Stimulated activated CD4-positive, alpha-beta T cell treated with anti-CD3 and anti-CD28 coated beads, TNF-alpha, amount 100 ng/mL, for 48 hours (primary cell): Measurements from ENCODE around the gene NOTCH1.
"Not testable (repeated sequence)": the region's sequence is repeated elsewhere in the genome, so short reads cannot be mapped to it uniquely, and the experiment has no call there.

ENCODE experiments used
- DNase-seq, 3 donors: peaks; one replicate each; pipeline ENCODE4 v3.0.0-alpha.2; 2020; ENCODE audit warnings: low read depth in 3 of 3

The NOTCH1 gene

DNA sequence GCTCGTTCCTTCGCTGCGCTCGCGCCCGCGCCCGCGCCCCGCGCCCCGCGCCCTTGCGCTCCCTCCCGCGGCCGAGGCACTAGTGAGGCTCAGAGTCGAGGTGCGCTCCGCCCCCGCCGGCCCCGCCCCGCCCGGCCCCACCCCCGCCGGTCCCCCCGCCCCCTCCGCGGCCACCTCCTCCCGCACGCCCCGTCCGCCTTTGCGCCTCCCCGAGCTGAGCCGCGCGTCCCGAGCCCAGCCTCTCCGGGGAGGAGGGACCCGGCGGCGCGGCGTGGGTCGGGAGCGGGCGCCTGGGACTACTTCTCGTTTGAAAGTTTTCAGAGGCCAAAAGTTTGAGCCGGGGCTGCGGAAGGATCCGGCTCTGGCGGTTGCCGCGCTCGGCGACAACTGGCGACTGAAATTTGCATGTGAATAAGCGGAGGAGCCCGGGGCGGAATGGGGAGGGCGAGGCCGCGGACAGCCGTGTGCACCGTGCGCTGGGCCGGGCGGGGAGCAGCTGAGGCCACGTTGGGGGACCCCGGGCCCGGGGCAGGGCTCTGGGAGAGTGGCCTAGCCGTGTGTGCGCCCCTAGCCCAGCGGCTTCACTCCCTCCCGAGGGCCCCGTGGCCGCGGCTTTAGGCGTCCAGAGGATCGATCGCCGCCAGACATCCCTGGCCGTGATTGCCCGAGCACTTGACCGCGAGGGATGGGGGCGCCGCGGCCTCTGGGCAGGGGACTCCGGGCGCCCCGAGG, at the start of gene NOTCH1:
TSS of gene NOTCH1 (minus strand) at position 84 of the 732 bp plus-strand sequence. CDS start 262 bp downstream, outside the sequence.
- peak; percentile 83 to 88 (median 87) for DNase-seq

DNA sequence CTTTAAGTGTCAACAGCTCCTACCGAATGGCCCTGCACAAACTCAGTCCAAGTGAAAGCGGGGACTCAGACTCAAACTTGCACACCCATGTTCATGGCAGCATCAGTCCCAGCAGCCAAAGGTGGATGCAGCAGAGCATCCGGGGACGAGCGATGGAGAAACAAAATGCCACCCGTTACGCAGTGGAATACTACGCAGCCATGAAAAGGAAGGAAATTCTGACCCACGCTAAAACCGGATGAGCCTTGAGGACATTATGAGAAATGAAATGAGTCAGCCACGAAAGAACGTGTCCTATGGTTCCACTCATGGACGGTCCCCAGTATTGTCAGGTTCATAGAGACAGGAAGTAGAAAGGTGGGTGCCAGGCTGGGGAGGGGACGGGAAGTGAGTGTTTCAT, 48.6 kb upstream of the NOTCH1 start:
- no peak for DNase-seq

DNA sequence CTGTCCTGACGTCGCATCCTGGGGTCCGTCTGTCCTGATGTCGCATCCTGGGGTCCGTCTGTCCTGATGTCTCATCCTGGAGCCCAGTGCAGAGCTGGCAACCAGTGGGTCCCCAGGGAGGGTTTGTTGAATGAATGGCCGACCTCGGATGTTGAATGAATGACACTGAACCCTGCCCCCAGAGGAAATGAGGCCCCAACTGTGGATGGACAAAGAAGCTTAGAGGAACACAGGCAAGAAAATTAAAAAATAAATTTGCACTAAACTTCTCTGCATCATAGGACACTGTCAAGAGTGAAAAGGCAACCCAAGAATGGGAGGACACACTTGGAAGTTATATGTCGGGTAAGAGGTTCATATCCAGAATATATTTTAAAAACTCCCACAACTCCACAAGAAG, 47.7 kb upstream of the NOTCH1 start:
- no peak for DNase-seq

DNA sequence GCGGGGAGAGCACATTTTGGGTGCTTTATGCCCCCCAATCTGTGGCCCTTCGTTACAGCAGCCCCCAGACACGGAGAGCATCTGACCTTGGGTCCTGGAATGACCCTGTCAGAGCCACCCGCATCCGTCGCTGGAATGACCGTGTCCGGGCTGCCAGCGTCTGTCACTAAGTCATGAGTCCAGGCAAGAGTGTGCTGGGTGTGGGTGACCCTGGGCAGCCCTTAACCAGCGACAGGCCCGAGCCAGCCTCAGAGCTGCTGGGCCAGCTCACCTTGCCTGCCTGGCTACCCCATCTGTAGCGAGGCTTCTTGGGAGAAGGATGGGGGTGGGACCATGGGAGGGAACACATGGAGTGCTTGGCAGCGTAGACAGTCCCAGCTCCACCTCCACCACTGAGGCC, 46.8 kb upstream of the NOTCH1 start:
- DNase-seq = no peak

DNA sequence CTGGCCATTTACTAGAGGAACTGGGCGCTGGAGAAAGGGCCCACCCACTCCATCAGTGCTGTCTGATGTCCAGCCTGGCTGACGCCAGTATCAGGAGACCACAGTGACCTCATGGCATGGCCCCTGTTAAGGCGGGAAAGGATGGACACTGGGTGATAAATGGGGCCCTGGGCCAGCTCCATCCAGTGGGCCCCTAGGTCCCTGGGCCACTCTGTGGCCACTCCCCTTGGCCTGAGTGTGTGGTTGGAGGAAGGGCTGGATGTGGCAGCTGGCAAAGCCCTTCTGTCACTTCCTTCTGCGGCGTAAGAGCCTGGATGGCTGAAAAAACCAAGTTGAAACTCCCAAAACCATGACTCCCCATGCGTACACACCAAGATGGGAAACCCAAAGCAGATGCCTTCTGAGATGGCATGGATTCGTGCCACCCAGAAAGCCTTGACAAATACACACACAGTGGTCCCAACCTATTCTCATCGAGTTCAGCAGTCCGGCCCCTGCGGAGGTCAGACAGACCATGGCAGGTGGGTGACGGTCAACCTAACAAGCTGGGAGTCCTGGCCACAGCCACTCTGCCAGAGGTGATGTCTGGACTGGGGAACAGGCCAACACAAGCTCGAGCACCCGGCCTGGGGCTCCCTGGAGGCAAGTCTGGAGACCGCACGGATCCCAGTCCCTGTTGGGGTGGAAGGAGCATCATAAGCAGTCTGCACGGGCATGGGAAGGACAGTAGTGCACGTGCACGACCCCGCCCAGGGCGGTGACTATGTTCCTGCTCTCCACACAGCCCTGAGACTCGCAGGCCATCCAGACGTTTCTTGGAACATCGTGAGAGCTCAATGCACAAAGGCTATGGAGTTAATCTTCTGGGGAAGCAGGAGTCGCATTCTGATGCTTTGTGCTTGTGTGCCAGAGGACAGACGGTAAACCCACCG, 45.2 kb upstream of the NOTCH1 start:
- DNase-seq = no peak

DNA sequence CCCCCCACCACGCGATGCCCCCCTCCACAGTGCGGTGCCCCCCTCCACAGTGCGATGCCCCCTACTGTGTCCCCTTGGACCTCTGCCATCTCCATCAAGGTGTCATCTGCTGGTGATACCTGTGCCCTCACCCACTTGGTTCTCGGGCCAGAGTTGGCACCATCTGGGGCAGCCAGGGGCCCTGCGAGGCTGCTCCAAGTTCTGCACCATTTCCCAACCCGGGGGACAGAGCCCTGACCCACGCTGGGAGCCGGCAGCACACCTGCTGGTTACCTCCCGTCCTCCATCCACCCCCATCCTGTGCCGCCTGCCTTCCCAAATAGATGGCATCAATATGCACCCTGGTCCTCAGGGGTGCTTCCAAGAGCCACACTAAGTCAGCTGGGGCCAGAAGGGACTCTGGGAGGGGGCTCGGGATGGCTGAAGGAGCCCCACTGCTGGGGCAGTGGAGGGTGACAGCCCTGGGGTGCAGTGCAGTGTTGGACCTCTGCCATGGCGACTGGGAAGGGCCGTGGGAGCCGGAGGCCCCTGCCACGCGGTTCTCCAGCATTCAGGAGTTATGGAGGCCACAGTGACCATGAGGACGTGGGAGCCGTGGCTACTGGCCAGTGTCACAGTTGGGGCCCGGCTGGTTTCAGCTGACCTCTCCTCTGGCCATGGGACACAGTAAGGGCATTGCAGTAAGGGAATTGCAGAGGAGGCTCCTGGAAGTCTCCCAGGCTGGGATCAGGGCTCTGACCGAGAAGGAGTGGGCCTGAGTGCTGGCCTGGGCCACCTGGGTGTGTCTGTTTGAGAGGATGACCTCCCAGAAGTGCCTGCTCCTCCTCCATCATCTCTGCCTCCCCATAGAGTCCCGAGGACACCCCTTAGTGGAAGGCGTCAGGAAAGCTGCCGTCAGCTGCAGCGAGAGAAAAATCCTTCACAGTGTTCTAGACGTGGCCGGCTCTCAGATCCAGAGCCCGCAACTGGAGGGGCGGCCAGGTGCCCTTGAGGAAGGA, 44.2 kb upstream of the NOTCH1 start:
- no peak for DNase-seq

DNA sequence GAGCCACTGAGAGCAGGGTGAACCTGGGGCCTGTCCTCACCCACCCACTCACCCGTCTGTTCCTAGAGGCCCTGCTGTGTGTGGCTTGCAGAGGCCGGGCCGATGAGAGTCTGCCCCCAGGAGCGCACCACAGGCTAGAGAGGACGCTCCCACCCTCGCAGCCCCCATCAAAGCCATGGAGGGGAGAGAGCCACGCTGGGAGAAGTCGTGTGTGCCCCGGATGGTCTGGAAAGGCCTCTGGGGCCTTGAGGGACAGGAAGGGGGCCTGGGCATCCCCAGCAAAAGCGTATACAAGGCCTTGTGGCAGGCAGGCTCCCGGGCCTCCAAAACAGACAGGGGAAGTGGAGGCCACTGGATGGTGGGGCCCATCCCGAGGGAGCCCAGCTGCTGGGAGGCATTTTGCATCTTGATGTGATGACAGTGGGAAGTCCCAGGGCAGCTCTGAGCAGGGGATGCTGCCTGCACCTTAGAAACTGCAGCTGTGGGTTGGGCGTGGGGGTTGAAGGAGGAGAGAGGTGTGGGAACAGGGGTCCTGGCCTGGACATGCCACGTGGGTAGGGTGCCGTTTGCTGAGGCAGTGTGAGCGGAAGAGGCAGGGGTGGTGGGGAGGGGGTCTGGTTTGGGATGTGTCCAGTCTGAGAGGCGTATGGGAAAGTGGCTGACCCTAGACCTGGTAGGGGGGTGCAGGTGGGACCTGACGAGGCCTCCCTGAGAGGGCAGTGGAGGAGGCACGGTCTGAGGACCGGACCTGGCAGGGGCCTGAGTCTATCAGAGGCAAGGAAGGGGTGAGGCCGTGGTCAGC, 43.0 kb upstream of the NOTCH1 start:
- DNase-seq = no peak

DNA sequence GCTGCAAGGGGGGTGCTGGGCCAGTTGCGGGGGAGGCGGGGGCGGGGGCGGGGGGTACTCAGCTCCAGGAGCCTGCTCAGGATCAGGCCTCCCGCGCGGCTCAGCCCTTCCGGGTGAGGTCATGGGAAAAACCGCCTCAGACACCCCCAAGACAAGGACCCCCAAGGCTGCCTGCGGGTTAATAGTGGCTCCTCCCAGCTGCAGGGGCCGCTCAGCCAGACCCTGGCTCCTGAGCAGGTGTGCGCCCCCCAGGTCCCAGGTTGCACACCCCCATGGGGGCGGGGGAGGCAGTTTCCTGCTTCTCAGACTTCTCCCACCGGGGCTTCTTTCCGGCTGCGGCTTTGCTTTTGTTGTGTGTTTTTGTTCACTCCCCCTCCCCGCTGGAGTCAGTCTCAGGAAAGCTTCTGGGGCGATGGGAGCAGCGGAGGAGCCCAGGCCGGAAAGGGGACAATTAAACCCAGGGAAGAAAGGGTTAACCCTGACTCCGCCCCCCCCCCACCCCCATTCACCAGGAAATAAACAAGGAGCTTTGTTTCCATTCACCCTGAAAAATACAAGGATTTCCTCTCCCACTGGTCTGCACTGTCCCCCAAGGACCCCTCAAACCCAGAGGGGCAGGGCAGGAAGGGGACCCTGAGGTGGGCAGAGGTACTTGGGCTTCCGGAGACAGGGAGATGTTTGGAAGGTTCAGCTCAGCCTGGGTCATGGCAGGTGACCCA, 42.3 kb upstream of the NOTCH1 start:
- no peak for DNase-seq

DNA sequence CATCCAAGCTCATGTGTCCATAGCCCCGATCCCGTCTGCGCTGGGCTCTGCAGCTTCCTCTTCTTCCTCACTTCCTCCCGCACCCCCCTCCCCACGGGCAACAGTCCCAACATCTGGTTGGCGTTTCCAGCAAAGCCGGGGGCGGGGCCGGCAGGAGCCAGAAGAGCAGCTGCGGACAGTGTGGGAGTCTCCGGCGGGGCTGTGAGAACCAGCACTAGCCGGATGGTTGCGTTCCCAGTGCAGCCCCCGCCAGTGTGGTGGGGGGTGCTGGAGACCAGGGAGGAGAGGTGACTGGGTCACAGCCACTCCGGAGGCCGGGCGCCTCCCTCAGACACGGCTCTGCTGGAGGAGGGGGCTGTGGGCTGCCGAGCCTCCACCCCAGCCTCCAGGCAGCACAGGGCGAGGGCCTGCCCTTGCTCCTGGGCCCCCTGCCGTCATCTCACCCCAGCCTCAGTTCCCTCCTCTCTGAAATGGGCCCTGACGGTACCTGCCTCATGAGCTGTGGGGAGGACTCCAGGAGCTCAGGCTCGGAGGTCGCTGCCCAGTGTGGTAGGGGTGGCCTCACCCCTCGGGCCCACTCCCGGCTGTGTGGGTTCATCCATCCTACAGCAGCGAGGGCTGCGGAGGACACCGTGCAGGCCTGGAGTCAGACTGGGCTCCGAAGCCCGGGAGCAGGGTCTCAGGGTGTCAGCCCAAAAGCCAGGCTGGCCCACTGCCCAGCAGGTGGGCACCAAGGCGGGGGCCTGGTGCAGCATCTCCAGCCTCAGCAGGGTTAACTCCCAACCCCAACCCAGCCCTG, 41.5 kb upstream of the NOTCH1 start:
- no peak for DNase-seq

DNA sequence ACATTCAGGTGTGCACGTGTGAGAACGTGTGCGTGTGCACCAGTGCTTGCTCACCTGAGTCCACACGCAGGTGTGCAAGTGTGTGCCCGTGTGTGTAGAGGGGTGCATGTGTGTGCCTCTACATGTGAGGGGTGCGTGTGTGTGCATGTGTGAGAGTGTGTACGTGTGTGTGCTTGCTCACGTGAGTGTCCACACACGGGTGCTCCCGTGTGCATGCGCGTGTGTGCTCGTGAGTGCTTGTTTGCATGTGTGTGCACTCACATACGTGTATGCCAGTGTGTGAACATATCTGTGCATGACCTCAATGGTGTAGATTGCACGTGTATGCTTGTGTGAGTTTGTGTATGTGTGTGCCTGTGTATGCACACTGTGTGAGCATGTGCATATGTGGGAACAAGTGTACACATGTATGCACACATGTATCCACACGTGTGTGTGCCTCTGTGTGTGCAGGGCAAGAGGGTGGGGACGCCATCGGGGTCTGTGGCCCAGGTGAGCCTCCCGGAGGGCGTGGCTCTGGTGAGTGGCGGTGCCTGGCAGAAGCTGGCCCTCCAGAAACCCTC, 40.6 kb upstream of the NOTCH1 start:
- no peak for DNase-seq

DNA sequence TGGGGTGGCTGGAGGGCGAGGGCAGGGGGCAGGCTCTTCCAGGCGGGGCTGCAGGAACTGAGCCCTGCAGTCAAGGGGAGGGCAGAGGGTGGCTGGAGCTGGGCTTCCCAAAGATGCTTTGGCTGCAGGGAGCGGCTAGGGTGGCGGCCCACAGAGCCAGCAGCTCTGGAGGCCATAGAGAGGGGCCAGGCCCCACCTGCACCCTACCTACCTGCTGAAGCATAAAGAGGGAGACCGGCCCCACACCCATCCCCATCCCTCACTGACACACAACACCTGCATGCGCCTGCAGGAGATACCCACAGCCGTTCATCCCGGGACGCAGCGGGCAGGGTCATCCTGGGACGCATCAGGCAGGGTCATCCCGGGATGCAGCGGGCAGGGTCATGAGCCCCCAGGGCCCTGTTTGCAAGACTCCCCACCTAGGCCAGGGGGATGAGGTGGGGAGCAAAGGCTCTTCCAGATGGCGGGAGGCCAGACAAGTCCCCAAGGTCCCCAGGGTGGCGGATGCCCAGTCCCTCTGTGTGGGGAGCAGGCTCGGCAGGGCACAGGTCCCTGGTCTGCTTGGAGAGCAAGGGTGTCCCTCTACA, 39.8 kb upstream of the NOTCH1 start:
- DNase-seq = no peak

DNA sequence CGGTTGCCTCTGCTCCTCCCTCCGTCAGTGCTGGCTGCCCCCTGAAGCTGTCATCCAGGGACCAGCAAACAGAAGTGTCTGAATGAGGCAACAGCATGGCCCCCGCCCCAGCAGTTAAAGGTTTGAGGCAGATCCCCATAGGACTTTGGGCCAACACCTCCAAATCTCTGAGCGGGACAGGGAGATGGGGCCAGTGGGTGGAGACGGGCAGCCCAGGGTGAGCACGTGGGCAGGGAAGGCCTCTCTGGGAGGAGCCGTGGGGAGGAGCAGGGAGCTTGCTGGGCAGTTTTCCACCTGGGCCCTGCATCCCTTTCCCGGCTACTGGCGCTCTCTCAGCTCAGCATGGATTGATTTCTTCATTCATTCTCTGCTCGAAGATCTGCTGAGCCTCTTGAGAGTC, 39.1 kb upstream of the NOTCH1 start:
- no peak for DNase-seq

DNA sequence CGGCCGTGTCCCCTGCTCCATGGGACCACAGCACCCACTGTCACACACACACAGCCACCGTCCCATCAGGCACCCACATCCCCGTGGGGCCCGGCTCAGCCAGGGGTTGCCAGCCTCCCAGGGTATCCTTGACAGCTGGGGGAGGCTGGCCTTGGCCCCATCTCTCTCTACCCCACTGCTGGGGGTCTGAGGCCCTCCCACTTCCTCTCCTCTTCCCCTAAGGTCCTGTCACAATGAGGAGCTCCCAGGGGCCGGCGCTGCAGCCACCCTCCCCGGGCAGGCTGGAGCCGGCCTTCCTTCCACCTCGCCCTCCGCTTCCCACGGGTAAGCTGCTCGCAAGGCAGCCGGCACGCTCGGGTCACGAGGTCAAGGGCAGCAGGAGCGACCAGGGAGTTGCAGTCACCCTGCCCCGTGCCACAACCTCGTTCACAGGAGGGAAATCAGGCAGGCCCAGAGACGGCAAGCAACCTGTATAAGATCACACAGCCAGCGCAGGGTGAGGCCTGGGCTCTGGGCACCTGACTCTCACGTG, 38.6 kb upstream of the NOTCH1 start:
- no peak for DNase-seq

DNA sequence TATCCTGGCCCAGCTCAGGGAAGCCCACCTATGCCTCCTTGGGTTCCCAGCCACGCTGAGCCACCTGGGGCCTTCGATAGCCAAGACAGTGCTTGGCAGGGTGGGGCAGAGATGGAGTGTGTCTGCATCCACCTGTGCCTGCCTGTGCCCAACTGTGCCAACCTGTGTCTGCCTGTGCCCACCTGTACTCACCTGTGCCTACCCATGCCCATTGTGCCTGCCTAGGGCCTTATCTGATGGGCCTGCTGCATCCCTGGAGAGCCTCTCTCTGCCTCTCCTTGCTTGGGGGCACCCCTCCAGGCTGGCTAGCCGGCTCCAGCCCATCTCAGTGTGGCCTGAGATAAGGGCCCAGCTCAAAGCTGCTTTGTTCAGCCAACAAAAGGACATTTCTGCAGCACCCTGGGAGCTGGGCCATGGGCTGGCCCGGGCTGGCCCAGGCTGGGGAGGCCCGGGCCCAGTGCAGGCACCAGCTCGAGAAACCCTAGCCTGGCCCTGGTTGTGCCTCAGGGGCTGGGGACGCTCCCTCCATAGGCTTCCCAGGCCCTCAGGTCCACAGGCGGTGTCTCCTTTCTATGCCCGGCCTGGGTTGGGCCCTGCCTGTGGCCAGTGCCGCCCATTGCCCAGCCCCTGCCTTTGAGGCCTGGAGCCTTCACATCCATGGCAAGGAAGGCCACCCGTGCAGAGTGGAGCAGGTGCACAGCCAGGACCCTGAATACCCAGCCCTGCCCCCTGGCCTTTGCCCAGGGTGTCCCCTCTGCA, 37.3 kb upstream of the NOTCH1 start:
- DNase-seq = no peak

DNA sequence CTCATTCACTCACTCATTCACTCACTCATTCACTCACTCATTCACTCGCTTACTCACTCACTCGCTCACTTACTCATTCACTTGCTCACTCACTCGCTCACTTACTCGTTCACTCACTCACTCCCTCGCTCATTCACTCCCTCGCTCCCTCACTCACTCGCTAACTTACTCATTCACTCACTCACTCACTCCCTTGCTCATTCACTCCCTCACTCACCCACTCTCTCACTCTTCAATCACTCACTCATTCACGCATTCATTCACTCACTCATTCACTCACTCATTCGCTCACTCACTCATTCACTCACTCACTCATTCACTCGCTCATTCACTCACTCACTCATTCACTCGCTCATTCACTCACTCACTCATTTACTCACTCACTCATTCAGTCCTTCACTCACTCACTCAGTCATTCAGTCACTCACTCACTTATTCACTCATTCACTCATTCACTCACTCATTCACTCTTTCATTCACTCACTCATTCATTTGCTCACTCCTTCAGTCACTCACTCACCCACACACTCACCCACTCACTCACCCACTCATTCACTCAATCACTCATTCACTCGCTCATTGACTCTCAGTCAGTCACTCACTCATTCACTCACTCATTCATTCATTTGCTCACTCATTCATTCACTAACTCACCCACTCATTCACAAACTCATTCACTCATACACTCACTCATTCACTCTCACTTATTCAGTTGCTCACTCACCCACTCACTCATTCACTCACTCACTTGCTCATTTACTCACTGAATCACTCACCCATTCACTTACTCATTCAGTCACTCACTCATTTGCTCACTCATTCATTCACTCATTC, 36.0 kb upstream of the NOTCH1 start:
- DNase-seq = no peak

DNA sequence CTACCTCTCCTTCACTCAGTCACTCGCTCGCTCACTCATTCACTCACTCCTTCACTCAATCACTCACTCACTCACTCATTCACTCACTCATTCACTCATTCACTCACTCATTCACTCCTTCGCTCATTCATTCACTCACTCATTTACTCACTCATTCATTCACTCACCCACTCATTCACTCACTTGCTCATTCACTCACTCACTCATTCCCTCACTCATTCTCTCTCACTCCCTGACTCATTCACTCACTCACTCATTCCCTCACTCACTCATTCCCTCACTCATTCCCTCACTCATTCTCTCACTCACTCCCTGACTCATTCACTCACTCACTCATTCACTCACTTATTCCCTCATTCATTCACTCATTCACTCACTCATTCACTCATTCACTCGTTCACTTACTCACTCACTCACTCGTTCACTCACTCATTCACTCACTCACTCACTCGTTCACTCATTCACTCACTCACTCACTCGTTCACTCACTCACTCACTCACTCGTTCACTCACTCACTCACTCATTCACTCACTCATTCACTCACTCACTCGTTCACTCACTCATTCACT, 33.9 kb upstream of the NOTCH1 start:
- not testable (repeated sequence) for DNase-seq
